Endometrial microvascular endothelial cells (primary cell): ENCODE measurements around the gene MED14. TPM values are rescaled to one million over a fixed set of nuclear protein-coding genes. Genes with fewer than 3 reads are reported as not detected.

Experiments used
- in situ Hi-C: cut with HindIII; loops from 2 replicates; pipeline ENCODE4 v1.10.0; 2017; ENCODE audit warnings: low sequenced_read_pairs, low pct_unique_long_range_greater_than_20kb; ENCODE audit errors: inconsistent ontology term
- total RNA-seq: library from RNA; depleted of rRNA; stranded (reverse); fragments of >200 nt; gene quantifications from one replicate; pipeline ENCODE4 v1.2.3, GENCODE V29; 2015; ENCODE audit errors: inconsistent ontology term

MED14 gene
- total RNA-seq, 1 donor from 2014 or later: 37.3 TPM

DNA sequence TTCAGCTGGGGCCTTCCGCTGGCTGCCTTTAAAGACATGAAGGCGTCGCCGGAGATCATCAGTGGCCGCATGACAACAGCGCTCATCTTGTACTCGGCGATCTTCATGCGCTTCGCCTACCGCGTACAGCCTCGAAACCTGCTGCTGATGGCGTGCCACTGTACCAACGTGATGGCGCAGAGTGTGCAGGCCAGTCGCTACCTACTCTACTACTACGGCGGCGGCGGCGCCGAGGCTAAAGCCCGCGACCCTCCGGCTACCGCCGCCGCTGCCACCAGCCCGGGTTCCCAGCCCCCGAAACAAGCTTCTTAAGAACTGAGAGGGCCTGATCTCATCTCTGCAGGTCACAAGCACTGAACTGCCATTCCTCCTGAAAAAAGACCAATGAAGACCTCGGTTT is 111.7 kb downstream of the MED14 start:
- in situ Hi-C loops: no loop called here

DNA sequence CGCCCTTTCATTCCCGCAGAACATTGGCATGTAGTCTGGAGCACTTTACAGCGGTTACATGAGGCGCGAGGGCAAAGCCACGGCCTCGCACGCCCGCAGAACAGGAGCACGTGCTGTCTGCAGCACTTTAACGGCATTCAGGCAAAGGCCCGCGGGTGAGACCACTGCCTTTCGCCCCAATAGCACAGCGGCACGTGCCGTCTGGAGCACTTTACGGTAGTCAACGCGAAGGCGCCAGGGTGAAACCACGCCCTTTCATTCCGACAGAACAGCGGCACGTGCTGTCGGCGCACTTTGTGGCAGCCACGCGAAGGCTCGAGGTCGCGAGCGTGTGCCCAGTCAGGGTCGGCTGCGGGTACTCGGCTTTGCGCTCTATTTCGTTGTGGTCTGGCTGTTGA is 112.2 kb downstream of the MED14 start, which contains the start of gene MPC1L:
Gene MPC1L, plus strand, starts transcription at position 290 of the 398 bp plus-strand sequence. CDS start 138 bp downstream, outside the sequence.
- in situ Hi-C loops: no loop called here

DNA sequence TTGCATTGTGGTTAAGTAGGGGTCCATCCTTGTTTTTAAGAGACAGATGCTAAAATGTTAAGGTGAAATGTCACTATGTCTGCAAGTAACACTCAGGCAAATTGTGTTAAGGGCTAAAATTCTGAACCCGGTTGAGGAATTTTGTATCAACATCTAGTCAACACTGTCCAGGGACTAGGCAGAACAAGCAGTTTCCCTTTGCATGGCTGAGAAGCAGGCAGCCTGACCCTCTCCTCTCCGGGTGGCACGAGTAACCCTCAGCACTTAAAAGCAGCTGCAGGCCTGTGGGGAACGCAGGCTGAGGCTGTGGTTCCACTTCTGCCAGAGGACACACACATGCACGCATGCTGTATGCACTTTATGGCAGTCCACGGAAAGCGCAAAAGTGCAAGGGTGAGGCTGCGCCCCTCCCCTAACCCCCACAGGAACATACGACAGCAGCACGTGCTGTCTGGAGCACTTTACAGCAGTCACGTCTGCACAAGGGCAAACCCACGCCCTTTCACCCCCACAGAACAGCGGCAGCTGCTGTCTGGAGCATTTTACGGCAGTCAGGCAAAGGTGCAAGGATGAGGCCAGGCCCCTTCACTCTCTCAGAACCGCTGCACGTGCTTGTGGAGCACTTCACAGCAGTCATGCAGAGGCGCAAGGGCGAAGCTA is 112.7 kb downstream of the MED14 start:
- in situ Hi-C loops: no loop called here

DNA sequence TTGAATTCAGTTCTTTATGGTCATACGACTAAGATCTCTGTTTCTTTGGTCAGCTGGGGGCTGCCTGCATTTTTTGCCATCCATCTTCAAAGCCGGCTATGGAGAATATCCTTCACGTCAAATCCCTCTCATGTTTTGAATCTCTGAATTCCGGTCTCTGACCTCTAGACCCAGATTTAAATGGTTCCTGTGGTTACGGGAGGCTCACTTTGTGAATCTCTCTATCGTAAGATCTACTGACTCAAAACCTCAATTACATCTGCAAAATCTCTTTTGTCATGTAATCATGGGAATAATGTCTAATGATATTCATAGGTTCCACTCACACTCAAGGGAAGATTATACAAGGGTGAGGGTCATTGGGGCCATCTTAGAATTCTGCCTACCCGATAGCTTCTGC is 117.8 kb downstream of the MED14 start:
- in situ Hi-C loops: no loop called here

- in situ Hi-C loops: no loop called here
Measured at GRCh38 chrX:40615976-40616375, 119.4 kb downstream of the MED14 start.

DNA sequence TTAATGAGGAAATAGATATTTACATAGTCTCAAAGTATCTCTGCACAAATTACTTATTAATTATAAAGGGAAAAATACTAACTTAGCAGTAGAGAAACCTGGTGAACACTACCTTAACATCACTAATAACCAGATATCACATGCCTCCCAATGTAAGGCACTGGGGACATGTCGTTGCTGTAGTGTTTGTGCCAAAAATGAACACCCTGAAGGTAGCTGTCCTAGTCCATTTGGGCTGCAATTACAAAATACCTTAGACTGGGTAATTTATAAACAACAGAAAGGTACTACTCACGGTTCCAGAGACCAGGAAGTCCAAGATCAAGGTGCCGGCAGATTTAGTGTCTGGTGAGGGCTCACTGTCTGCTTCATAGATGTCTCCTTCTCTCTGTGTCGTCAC is 122.8 kb downstream of the MED14 start:
- in situ Hi-C loops: no loop called here

- in situ Hi-C loops: no loop called here
Measured at GRCh38 chrX:40607381-40607780, 128.0 kb downstream of the MED14 start.

GRCh38 chrX:40603446-40603845 is 131.9 kb downstream of the MED14 start:
- in situ Hi-C loops: no loop called here

Other genes with a start within 250 kb of the MED14 start
- gene ATP6AP2, start 154.6 kb downstream of the MED14 start, total RNA-seq: 118 TPM
- not detected for gene MPC1L, start 112.1 kb downstream of the MED14 start, total RNA-seq
- gene CXorf38, start 88.0 kb downstream of the MED14 start, total RNA-seq: 15.6 TPM